SJSA1 (cell line): ENCODE data around the gene TUSC2. TPM values are rescaled to one million over a fixed set of nuclear protein-coding genes. Genes with fewer than 3 reads are reported as not detected.
A peak's percentile ranks its signal among the peaks of the same experiment; 100 is the strongest.

Source experiments
- DNase-seq, 2 experiments: peaks; one replicate each; pipeline ENCODE4 v3.0.0-alpha.2; 2015 to 2020; ENCODE audit warnings: low spot score in 2 of 2, low read depth in 1 of 2
- H3K27ac ChIP-seq: fragments of 250-450 bp; sonication (Bioruptor Pico); 2 replicates; pipeline ENCODE4 v1.5.1; 2020; ENCODE audit warnings: mild to moderate bottlenecking, moderate library complexity
- H3K27me3 ChIP-seq: fragments of 250-450 bp; sonication (Bioruptor Pico); replicated peaks from 2 replicates; pipeline ENCODE4 v1.5.1; 2020; ENCODE audit warnings: mild to moderate bottlenecking, moderate library complexity
- H3K36me3 ChIP-seq: fragments of 250-450 bp; sonication (Bioruptor Pico); 2 replicates; pipeline ENCODE4 v1.5.1; 2020; ENCODE audit warnings: mild to moderate bottlenecking
- H3K4me1 ChIP-seq: fragments of 250-450 bp; sonication (Bioruptor Pico); replicated peaks from 2 replicates; pipeline ENCODE4 v1.6.1; 2021; ENCODE audit warnings: mild to moderate bottlenecking
- H3K4me3 ChIP-seq: fragments of 250-450 bp; sonication (Bioruptor Pico); 2 replicates; pipeline ENCODE4 v1.5.1; 2020; ENCODE audit warnings: mild to moderate bottlenecking
- H3K9me3 ChIP-seq: fragments of 250-450 bp; sonication (Bioruptor Pico); replicated peaks from 2 replicates; pipeline ENCODE4 v1.5.1; 2020; ENCODE audit warnings: mild to moderate bottlenecking
- total RNA-seq: library from RNA; depleted of rRNA; stranded (reverse); fragments of >200 nt; shearing (Covaris generic); gene quantifications from 2 replicates; pipeline ENCODE4 v1.2.3, GENCODE V29; 2014

The TUSC2 gene
- total RNA-seq, 1 experiment from 2014 or later: 46.7 TPM

DNA sequence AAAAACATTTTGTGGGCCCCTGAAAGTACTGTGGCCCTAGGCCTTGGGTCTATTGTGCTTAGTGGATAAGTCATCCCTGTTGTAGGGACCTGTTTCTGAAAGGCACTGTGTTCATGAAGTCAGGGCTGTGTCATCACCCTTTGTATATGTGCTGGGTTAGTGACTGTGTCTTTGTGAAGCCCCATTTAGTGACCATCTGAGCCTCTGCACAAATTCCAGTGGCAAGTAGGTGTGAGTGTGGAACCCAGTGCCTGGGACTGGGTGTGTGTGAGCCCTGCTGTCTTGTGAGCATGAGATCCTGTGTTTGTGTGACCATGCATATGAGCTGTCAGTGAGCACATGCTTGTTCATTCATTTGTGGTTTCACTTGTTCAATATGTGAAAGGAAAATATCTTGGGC lies 23.4 kb downstream of the TUSC2 start:
- Histone ChIP-seq H3K9me3 (no peaks in the 10 kb centered on the region), H3K27me3 (no peaks in the 10 kb centered on the region), H3K36me3 (no peaks in the 10 kb centered on the region), H3K4me1 (peaks cover 9% of the 10 kb centered on the region), H3K27ac (no peak overlapping the region), H3K4me3 (no peak overlapping the region)
- no peak for DNase-seq

GRCh38 chr3:50303013-50303815 lies 24.8 kb downstream of the TUSC2 start, which contains the start of gene HYAL1:
Gene HYAL1 (minus strand): TSS chr3:50303574. CDS start chr3:50302956, 618 bp downstream.
- no peaks in the 10 kb centered on the region for H3K9me3 ChIP-seq
- peaks cover 16% of the 10 kb centered on the region for H3K4me1 ChIP-seq
- H3K4me3 ChIP-seq: no peak within 1 kb of the TSS
- no peaks in the 10 kb centered on the region for H3K27me3 ChIP-seq
- H3K36me3 ChIP-seq: no peaks in the 10 kb centered on the region
- no peak for DNase-seq
- H3K27ac ChIP-seq: no peak within 1 kb of the TSS

DNA sequence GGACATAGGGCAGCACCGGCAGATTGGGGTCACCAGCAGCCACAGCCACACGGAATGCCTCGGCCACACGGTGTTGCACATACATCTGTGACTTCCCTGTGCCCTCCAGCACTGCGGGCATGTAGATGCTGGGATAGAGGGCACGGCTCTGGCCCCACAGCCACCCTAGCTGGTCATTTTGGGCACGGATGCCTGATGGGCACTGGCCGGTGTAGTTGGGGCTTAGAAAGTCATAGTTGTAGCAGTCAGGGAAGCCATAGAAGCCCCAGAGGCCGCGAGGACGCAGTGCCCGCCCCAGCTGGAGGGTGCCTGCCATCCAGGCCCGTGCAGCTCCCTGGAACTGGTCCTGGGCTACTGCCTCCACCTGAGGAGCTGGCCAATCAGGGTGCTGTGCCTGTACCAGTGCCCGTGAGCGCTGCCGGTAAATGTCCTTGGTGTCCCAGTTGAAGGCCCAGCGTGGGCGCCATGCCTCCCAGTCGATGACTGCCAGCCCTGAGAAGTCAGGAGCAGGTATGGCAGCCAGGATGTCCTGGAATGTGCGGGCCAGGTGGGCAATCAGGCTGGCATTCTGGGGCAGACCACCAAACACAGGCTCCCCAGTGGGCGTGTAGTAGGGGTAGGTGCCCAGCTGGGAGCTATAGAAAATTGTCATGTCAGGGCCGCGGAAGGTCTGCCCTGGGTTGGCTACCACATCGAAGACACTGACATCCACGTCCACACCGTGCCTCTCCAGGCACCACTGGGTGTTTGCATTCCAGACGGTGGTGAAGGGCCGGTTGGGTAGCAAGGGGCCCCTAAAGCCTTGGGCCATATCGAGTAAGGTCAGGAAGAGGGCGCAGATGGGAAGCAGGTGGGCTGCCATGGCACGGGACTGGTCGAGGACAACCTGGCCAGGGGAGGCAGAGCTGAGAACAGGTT lies 25.7 kb downstream of the TUSC2 start:
- Histone ChIP-seq H3K4me1 (peaks cover 16% of the 10 kb centered on the region), H3K4me3 (no peak overlapping the region), H3K36me3 (no peaks in the 10 kb centered on the region), H3K9me3 (no peaks in the 10 kb centered on the region), H3K27ac (no peak overlapping the region), H3K27me3 (no peaks in the 10 kb centered on the region)
- no peak for DNase-seq

DNA sequence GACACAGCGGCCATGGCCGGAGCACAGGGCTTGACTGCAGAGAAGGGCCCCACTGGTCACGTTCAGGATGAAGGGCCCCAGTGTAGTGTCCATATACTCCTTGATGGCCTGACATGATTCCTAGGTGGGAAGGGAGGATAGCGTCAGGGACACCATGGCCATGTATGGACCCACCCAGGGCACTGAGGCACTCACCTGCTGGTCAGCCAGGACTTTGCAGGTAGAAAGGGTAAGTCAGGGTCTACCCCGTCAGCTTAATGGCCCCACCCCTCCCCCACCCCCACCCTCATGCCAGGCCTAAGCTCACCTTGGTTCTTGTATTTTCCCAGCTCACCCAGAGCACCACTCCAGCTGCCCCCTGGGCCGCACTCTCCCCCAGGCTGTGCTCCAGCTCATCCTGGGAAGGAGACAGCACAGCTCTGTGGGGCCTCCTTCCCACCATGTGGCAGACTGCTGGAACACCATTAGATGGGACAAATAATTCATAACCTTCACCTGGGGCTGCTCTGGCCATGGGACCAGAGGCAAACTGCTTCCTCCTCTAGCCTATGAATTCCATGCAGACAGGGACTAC lies 27.3 kb downstream of the TUSC2 start:
- Histone ChIP-seq H3K9me3 (no peaks in the 10 kb centered on the region), H3K4me3 (no peak overlapping the region), H3K36me3 (no peaks in the 10 kb centered on the region), H3K27ac (no peak overlapping the region), H3K27me3 (no peaks in the 10 kb centered on the region), H3K4me1 (peaks cover 16% of the 10 kb centered on the region)
- DNase-seq: no peak

DNA sequence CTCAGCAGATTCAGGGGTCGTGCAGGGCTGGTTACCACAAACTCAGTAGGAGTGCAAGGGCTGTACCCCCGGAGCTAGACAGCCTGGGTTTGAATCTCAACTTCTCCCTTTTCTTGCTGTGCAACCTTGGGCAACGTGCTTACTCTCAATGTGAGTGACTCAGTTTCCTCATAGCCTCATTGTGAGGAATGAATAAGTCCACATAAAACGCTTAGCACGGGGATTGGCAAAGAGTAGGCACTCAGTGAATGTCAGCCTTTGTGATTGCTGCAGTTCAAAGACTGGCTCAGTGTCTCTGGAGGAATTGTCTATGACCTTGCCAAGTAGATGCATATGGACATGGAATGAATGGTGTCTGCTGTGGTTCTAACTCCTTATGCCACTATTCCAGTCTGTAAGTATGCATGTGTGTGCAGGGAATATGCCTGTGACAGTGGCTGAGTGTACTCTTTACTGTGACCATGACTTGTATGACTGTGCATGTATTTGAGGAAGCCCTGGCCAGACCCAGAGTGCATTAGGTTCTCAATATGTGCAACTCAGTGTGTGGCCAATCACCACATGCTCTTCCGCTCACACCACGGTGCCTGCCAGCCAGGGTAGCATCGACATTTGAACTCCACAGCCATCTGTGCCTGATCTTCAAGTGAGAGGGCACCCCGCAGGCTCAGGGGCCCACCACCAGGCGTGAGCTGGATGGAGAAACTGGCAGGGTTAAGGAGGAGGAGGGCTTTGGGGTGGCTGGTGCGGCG lies 27.9 kb downstream of the TUSC2 start:
- DNase-seq: no peak

GRCh38 chr3:50299638-50299928 lies 28.4 kb downstream of the TUSC2 start:
- Histone ChIP-seq H3K9me3 (no peaks in the 10 kb centered on the region), H3K27ac (peak overlapping the region; percentile 71), H3K36me3 (no peaks in the 10 kb centered on the region), H3K4me1 (peaks cover 16% of the 10 kb centered on the region), H3K27me3 (no peaks in the 10 kb centered on the region), H3K4me3 (peak overlapping the region; percentile 50)
- no peak for DNase-seq

More for the DNA sequence above, 27.9 kb downstream of the TUSC2 start:
- peak overlapping the region; percentile 50 for H3K4me3 ChIP-seq
- H3K9me3 ChIP-seq: no peaks in the 10 kb centered on the region
- peak overlapping the region; percentile 71 for H3K27ac ChIP-seq
- peaks cover 16% of the 10 kb centered on the region for H3K4me1 ChIP-seq
- no peaks in the 10 kb centered on the region for H3K27me3 ChIP-seq
- H3K36me3 ChIP-seq: no peaks in the 10 kb centered on the region

DNA sequence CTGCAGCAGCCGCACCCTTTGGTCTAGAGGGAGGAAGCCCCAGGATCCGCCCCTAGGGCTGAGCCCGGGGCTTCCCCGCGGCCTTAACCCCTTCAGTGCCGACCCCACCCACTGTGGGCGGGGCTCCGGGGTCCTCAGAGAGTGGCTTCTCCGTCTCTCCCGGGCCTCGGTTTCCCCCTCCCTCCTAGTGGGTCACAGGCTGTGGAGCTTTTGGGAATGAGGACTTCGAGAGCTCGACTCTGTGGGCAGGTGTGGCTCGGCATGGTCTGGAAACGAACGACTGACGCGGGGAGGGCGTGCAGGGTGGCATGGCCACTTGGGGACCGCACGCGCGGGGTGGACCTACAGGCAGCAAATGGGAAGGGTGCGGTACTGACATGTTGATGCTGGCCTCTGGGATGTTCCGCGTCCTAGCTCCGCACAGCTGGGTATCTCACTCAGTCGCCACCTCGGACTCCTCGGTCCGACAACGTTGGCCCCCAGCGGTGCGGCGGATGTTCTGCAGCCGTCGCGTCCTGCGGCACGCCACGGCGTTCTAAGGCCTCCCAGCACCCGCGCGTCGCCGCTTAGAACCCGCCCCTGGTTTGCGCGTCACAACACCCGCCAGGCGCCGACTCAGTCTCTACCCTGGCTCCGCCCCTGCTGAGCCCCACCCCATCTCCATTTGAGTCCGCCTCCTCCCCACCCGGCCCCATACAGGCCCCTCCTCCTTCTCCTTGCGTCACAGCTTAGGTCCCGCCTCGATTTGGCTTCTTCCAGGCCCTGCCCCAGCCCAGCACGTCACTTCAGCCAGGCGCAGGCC lies 29.0 kb downstream of the TUSC2 start, which contains the start of the genes HYAL3 and NAA80:
Gene HYAL3 (minus strand): TSS at position 570 of the 802 bp plus-strand sequence. CDS start 3,803 bp downstream, outside the sequence.
Gene NAA80 (minus strand): TSS at position 570 of the 802 bp plus-strand sequence. CDS start 1,942 bp downstream, outside the sequence.
- peak; percentile 92 to 99 for DNase-seq
- Histone ChIP-seq H3K36me3 (no peaks in the 10 kb centered on the region), H3K4me3 (peak within 1 kb of the TSS; percentile 50), H3K27me3 (no peaks in the 10 kb centered on the region), H3K9me3 (no peaks in the 10 kb centered on the region), H3K4me1 (peaks cover 16% of the 10 kb centered on the region), H3K27ac (peak within 1 kb of the TSS; percentile 71)

DNA sequence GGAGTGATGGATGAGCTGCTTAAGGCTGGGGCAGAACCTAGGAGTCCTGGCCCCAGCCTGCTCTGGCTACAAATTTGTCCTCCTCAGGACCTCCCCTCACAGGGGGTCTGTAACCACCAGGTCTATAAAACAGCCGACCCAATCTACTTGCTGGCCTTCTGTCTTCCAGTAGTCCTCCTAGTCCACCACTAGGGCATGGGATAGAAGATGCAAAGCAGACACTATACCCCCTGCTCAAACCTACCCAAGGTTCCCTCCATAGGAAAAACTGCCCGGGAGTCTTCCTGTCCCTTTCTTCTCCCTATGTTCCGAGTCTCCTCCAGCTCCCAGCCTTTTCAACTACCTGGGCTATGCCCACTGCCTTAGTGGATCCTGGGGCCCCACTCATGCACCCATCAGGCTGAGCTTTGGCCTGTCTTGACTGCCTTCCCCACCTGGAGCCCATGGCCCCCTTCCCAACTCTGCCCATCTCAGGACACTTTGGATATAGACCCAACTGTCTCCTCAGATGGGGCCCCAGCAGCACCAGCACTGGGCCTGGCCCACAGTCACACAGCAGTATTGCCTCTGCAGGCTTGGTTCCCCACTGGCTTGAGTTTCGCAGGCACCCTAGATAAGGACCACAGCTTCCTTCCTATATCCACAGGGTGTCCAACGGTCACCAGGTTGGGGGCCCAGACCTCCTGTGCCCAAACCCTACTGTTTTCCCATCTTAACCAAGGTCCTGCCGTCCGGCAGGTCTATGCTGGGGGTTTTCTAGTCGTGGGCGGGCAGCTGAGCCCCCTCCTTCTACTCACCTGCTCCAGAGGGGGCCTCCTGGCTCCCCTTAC lies 29.9 kb downstream of the TUSC2 start:
- no peak for DNase-seq
- Histone ChIP-seq H3K36me3 (no peaks in the 10 kb centered on the region), H3K4me3 (peak overlapping the region; percentile 50), H3K27ac (no peak overlapping the region), H3K4me1 (peaks cover 16% of the 10 kb centered on the region), H3K27me3 (no peaks in the 10 kb centered on the region), H3K9me3 (no peaks in the 10 kb centered on the region)

DNA sequence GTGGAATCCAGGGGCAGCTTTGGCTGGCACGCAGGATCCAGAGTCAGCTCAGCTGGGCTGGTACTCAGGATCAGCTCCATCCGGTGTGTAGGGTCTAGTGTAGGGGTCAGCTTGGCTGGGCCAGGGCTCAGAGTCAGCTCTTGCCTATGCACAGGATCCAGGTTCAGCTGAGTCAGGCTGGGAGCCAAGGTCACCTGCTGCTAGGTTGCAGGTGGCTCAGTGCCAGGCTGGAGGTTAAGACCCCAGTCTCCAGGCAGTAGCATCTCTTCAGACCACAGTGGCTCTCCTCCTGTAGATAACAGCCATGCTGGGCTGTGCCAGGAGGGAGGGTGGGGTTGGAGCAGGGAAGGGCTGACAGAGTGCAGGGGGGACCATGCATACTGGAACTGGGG lies 30.6 kb downstream of the TUSC2 start:
- Histone ChIP-seq H3K36me3 (no peaks in the 10 kb centered on the region), H3K4me3 (no peak overlapping the region), H3K9me3 (no peaks in the 10 kb centered on the region), H3K4me1 (peaks cover 21% of the 10 kb centered on the region), H3K27ac (no peak overlapping the region), H3K27me3 (no peaks in the 10 kb centered on the region)
- DNase-seq: no peak

GRCh38 chr3:50296721-50297383 lies 31.2 kb downstream of the TUSC2 start:
- Histone ChIP-seq H3K4me3 (no peak overlapping the region), H3K4me1 (peaks cover 21% of the 10 kb centered on the region), H3K27me3 (no peaks in the 10 kb centered on the region), H3K27ac (no peak overlapping the region), H3K9me3 (no peaks in the 10 kb centered on the region), H3K36me3 (peaks cover 4% of the 10 kb centered on the region; the same call in 1 of the 2 replicates)
- DNase-seq: no peak

- Histone ChIP-seq H3K4me3 (no peak overlapping the region), H3K9me3 (no peaks in the 10 kb centered on the region), H3K36me3 (peaks cover 6% of the 10 kb centered on the region), H3K27ac (no peak overlapping the region), H3K27me3 (no peaks in the 10 kb centered on the region), H3K4me1 (peaks cover 29% of the 10 kb centered on the region)
- no peak for DNase-seq
These were observed 32.2 kb downstream of the TUSC2 start for GRCh38 chr3:50295553-50296431.
